SJSA1 (cell line): ENCODE data around the gene PRKAR1B. TPM values are rescaled to one million over a fixed set of nuclear protein-coding genes. Genes with fewer than 3 reads are reported as not detected.
A peak's percentile ranks its signal among the peaks of the same experiment; 100 is the strongest.

Experiments
- DNase-seq, 2 experiments: peaks; one replicate each; pipeline ENCODE4 v3.0.0-alpha.2; 2015 to 2020; ENCODE audit warnings: low spot score in 2 of 2, low read depth in 1 of 2
- H3K27ac ChIP-seq: fragments of 250-450 bp; sonication (Bioruptor Pico); 2 replicates; pipeline ENCODE4 v1.5.1; 2020; ENCODE audit warnings: mild to moderate bottlenecking, moderate library complexity
- H3K27me3 ChIP-seq: fragments of 250-450 bp; sonication (Bioruptor Pico); replicated peaks from 2 replicates; pipeline ENCODE4 v1.5.1; 2020; ENCODE audit warnings: mild to moderate bottlenecking, moderate library complexity
- H3K36me3 ChIP-seq: fragments of 250-450 bp; sonication (Bioruptor Pico); 2 replicates; pipeline ENCODE4 v1.5.1; 2020; ENCODE audit warnings: mild to moderate bottlenecking
- H3K4me1 ChIP-seq: fragments of 250-450 bp; sonication (Bioruptor Pico); replicated peaks from 2 replicates; pipeline ENCODE4 v1.6.1; 2021; ENCODE audit warnings: mild to moderate bottlenecking
- H3K4me3 ChIP-seq: fragments of 250-450 bp; sonication (Bioruptor Pico); 2 replicates; pipeline ENCODE4 v1.5.1; 2020; ENCODE audit warnings: mild to moderate bottlenecking
- H3K9me3 ChIP-seq: fragments of 250-450 bp; sonication (Bioruptor Pico); replicated peaks from 2 replicates; pipeline ENCODE4 v1.5.1; 2020; ENCODE audit warnings: mild to moderate bottlenecking
- total RNA-seq: library from RNA; depleted of rRNA; stranded (reverse); fragments of >200 nt; shearing (Covaris generic); gene quantifications from 2 replicates; pipeline ENCODE4 v1.2.3, GENCODE V29; 2014

PRKAR1B gene
- total RNA-seq, 1 experiment from 2014 or later, result 7.3 TPM

DNA sequence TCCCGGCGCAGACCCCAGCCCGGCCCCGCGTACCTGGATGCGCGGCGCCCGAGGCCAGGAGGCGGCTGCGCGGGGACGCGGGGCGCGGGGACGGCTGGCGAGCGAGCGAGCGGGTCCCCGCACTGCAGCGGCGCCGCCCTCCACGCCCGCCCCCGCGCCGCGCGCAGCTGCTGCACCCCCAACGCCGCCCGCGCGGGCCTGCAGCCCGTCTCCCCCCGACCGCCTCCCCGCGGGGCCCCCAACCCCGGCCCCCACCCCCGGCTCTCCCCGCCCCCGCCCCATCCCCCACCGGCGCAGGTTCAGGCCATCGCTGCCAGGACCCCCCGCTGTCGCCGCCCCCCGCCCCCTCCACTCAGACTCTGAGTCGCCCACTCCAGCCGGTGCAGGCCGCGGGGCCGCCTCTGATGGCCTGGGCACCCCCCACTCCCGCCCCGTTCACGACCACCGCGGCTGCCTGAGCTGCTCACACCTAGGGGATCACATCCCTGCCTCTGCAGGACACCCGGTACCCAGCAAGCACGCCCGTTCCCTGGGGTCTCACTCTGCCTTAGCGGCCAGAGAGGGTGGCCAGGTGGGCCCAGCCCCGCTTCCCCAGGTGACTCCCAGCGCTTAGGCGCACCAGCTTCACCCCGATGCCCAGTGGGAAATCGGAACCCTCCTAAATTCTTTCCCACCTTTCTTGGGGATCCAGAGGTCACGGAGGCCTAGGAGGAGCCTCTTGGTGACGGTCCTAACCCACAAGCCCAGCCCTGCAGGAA, 14.5 kb downstream of the PRKAR1B start:
- Histone ChIP-seq H3K4me1 (no peaks in the 10 kb centered on the region), H3K9me3 (no peaks in the 10 kb centered on the region), H3K27ac (no peak overlapping the region), H3K4me3 (no peak overlapping the region), H3K27me3 (no peaks in the 10 kb centered on the region), H3K36me3 (no peaks in the 10 kb centered on the region)
- DNase-seq, result no peak

DNA sequence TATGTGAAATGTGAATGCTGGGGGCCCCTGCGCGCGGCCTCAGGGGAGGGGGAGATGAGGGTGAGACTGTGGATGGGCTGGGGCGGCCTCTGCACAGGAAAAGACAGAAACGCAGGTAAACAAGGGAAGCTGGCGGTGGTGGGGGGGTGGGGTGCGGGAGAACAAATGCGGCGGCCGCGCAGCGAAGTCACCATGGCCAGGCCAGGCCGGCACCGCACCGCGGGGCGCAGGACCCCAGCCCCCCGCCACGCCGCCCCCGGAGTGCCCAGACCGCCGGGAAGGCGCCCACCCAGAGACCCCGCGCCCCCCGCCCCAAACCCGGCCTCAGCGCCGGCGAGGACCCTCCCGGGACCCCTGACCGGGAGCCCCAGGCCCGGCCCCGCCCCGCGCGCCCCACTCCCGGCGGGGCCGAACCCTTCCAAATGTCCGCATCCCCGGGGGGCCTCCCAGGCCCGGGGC, 15.1 kb downstream of the PRKAR1B start:
- Histone ChIP-seq H3K27ac (no peak overlapping the region), H3K27me3 (no peaks in the 10 kb centered on the region), H3K4me1 (no peaks in the 10 kb centered on the region), H3K9me3 (no peaks in the 10 kb centered on the region), H3K4me3 (no peak overlapping the region), H3K36me3 (no peaks in the 10 kb centered on the region)
- DNase-seq, result no peak

- Histone ChIP-seq H3K27me3 (no peaks in the 10 kb centered on the region), H3K4me3 (no peak overlapping the region), H3K9me3 (no peaks in the 10 kb centered on the region), H3K4me1 (no peaks in the 10 kb centered on the region), H3K27ac (no peak overlapping the region), H3K36me3 (no peaks in the 10 kb centered on the region)
- peak in 1 of 2 experiments; percentile 41 for DNase-seq
These were observed 15.8 kb downstream of the PRKAR1B start for GRCh38 chr7:711093-711921.

- Histone ChIP-seq H3K27me3 (no peaks in the 10 kb centered on the region), H3K9me3 (no peaks in the 10 kb centered on the region), H3K4me3 (no peak overlapping the region), H3K36me3 (no peaks in the 10 kb centered on the region), H3K4me1 (no peaks in the 10 kb centered on the region), H3K27ac (no peak overlapping the region)
- DNase-seq, result no peak
These were observed 16.9 kb downstream of the PRKAR1B start for GRCh38 chr7:710161-710560.

DNA sequence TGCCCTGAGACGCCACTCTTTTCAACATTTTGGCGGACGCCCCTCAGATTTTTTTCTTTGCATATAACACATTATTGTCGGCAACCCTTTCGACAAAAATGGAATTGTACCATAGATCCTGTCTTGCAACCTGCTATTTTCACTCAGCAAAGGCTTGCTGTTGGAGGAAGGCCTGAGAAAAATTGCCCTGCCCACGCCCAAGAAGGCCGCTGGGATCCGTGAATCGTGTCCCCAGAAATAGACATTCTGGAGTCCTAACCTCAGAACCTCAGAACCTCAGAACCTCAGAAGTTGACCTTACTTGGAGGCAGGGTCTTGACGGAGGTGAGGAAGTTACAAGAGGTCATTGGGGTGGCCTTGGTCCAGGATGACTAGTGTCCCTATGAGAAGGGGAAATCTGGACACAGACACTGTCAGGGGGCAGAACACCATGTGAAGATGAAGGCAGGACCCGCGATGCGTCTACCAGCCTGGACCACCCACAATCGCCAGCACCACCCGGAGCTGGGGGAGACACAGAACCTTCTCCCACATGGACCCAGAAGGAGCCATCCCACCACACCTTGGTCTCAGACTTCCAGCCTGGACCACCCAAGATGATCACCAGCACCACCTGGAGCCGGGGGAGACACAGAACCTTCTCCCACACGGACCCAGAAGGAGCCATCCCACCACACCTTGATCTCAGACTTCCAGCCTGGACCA, 19.6 kb downstream of the PRKAR1B start:
- Histone ChIP-seq H3K36me3 (no peaks in the 10 kb centered on the region), H3K4me3 (no peak overlapping the region), H3K9me3 (peaks cover 3% of the 10 kb centered on the region; the same call in 1 of the 2 replicates), H3K4me1 (no peaks in the 10 kb centered on the region), H3K27me3 (0 out of 2 replicates have a peak, but pooled peaks cover 3% of the 10 kb centered on the region), H3K27ac (no peak overlapping the region)
- DNase-seq, result no peak

DNA sequence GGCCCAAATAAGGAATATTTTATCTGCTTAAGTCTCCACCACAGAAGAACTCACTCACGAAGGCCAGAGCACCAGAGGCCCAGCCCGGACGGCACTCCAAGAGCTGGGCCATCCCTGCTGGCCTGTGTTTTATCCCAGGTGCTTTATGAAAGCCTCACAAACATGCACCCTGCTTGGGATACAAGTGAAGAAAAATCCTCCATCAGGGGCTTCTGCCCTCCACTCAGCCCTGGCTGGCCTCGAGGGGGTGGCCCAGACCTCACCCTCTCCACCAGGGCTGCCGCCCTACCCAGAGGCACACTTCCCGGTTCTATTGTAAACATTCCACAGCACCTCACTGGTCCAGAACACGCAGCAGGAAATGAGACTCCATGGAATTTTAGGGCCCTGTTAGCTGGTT, 20.4 kb downstream of the PRKAR1B start:
- Histone ChIP-seq H3K27ac (no peak overlapping the region), H3K36me3 (no peaks in the 10 kb centered on the region), H3K4me3 (no peak overlapping the region), H3K9me3 (peaks cover 3% of the 10 kb centered on the region; the same call in 1 of the 2 replicates), H3K27me3 (0 out of 2 replicates have a peak, but pooled peaks cover 3% of the 10 kb centered on the region), H3K4me1 (no peaks in the 10 kb centered on the region)
- no peak for DNase-seq

GRCh38 chr7:703049-703448, 24.0 kb downstream of the PRKAR1B start:
- Histone ChIP-seq H3K4me3 (no peak overlapping the region), H3K27ac (no peak overlapping the region), H3K4me1 (no peaks in the 10 kb centered on the region), H3K9me3 (peaks cover 3% of the 10 kb centered on the region; the same call in 1 of the 2 replicates), H3K36me3 (no peaks in the 10 kb centered on the region), H3K27me3 (0 out of 2 replicates have a peak, but pooled peaks cover 3% of the 10 kb centered on the region)
- no peak for DNase-seq

GRCh38 chr7:701086-701671, 25.9 kb downstream of the PRKAR1B start:
- H3K36me3 ChIP-seq, result no peaks in the 10 kb centered on the region
- no peak for DNase-seq
- 0 out of 2 replicates have a peak, but pooled peaks cover 3% of the 10 kb centered on the region for H3K27me3 ChIP-seq
- H3K4me1 ChIP-seq, result no peaks in the 10 kb centered on the region
- H3K27ac ChIP-seq, result no peak overlapping the region
- H3K9me3 ChIP-seq, result peaks cover 3% of the 10 kb centered on the region; the same call in 1 of the 2 replicates
- H3K4me3 ChIP-seq, result no peak overlapping the region

GRCh38 chr7:699476-700170, 27.5 kb downstream of the PRKAR1B start:
- H3K4me1 ChIP-seq, result no peaks in the 10 kb centered on the region
- no peaks in the 10 kb centered on the region for H3K36me3 ChIP-seq
- peaks cover 3% of the 10 kb centered on the region; the same call in 1 of the 2 replicates for H3K9me3 ChIP-seq
- H3K27me3 ChIP-seq, result 0 out of 2 replicates have a peak, but pooled peaks cover 3% of the 10 kb centered on the region
- no peak overlapping the region for H3K4me3 ChIP-seq
- no peak overlapping the region for H3K27ac ChIP-seq
- DNase-seq, result no peak

DNA sequence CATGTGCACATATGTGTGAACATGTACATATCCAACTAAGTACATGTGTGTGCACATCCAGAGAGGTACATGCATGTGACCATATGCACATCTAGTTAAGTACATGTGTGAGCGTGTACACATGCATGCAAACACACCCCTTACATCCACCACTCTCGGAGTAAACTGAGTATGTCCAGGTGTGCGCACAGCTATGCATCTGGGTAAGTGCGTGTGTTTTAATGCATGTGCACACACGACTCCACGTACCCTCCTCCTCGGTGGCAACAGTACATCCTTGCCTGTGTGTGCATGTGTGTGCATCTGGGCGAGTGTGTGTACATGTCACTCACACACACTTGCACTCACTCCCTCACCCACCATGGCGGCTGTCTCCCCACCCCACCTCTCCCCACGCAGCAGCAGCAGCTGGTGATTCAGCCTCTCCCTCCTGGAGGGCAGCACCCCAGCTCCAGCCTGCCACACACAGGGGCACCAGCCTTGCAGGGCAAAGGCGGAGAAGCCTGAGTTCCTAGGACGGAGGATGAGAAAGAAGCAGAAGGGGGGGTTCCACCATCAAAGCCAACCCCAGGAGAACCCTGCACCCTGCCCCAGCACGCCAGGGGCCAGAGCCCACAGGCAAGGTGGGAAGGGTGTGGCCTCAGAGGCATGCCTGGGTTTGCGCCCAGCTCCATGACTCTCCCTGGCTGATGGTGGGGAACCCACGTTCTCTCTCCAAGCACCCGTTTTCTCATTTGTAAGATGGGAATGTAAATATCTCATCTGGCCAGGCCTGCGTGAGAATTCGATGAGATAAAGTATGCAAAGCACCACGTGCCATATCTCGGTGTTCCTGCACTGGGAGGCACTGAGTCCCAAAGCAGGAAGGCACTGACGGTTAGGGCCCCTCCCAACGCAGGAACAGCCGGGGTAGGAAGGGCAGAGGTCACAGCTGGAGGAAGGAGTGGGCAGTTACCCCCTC, 28.3 kb downstream of the PRKAR1B start:
- H3K9me3 ChIP-seq, result peaks cover 3% of the 10 kb centered on the region; the same call in 1 of the 2 replicates
- DNase-seq, result no peak
- no peaks in the 10 kb centered on the region for H3K36me3 ChIP-seq
- no peak overlapping the region for H3K27ac ChIP-seq
- H3K4me1 ChIP-seq, result no peaks in the 10 kb centered on the region
- 0 out of 2 replicates have a peak, but pooled peaks cover 3% of the 10 kb centered on the region for H3K27me3 ChIP-seq
- H3K4me3 ChIP-seq, result no peak overlapping the region

DNA sequence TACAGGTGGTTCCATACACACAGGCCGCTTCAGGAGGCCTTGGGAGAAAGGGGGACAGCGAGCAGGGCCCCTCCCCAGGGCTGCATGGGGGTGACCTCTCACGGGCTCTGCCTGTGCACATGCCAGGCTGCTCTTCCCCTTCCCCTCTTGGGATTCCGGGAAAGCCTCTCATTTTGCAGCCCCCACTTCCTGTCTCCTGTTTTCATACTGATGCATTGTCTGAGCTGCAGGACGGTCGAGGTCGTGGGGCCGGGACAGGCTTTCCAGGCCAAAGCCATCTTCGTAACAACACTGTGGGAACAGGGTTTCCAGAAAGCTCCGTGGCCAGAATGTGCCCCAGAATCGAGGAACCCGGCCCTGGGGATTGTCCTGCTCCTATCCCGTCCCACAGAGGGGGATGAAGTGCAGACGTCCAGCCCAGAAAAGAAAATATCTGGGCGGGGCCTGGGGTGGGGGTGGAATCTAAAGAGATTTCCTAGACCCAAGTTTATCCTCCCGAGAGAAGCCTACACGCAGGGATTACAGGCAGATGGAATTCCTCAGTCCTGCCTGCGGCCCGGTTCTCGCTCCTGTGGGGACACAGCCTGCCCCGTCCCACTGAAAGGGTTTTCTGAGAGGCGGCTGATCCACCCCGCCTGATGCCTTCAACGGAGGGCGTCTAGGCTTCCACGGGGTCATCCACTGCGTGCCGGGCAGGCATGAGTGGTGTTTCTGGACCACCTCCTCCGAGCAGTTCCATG, 30.1 kb downstream of the PRKAR1B start:
- H3K27ac ChIP-seq, result no peak overlapping the region
- H3K27me3 ChIP-seq, result no peaks in the 10 kb centered on the region
- H3K36me3 ChIP-seq, result no peaks in the 10 kb centered on the region
- H3K4me1 ChIP-seq, result no peaks in the 10 kb centered on the region
- no peak overlapping the region for H3K4me3 ChIP-seq
- H3K9me3 ChIP-seq, result no peaks in the 10 kb centered on the region
- no peak for DNase-seq
